HepG2 (cell line): ENCODE data around the gene LOXL3. TPM values are rescaled to one million over a fixed set of nuclear protein-coding genes. Genes with fewer than 3 reads are reported as not detected.

ENCODE experiments used
- ATAC-seq: fragments of 200-7000 bp; cut with Tn5 transposase; 3 replicates; pipeline ENCODE4 v1.9.1; 2020; ENCODE audit warnings: mild to moderate bottlenecking, moderate library complexity
- BruUV-seq: library from RNA; stranded (reverse); fragments of 400-500 nt; replicated peaks from 2 replicates; lab custom pipeline; 2021; lab: Mats Ljungman, UMichigan
- CTCF ChIA-PET: fragments of 300-600 bp; formaldehyde crosslinking; extraction: SDS; loops from one replicate; lab custom pipeline; 2021; ENCODE audit warnings: low total read pairs, inconsistent platforms, low intra/inter-chr PET ratio; lab: Yijun Ruan, JAX
- POLR2A ChIA-PET: fragments of 350-600 bp; sonication (Branson Sonifier 250); formaldehyde crosslinking; loops from one replicate; lab custom pipeline; 2020; ENCODE audit warnings: antibody characterized with exemption, inconsistent platforms; lab: Yijun Ruan, JAX
- DNase-seq: peaks from one replicate; pipeline ENCODE4 v3.0.0-alpha.2; 2015; ENCODE audit warnings: low spot score
- FAIRE-seq: peaks from 3 replicates; lab custom pipeline; 2011; peaks lifted over from hg19 to GRCh38; lab: Jason Lieb, UNC
- H2AFZ ChIP-seq: one replicate; pipeline ENCODE4 v1.6.1; 2011; ENCODE audit warnings: low read length, inconsistent platforms
- H3K27ac ChIP-seq: fragments of 300-600 bp; 3 replicates; pipeline ENCODE4 v1.8.0; 2011; ENCODE audit warnings: mixed run types, mild to moderate bottlenecking, mixed read lengths, low read length, inconsistent platforms; ENCODE audit not compliant: insufficient read depth; ENCODE audit errors: extremely low read length
- H3K27me3 ChIP-seq, 2 experiments: fragments of 200-600 bp in 1 of 2; 2 replicates in 1 of 2; 3 replicates in 1 of 2; pipeline versions ENCODE4 v1.6.0 to v1.8.0; 2011; ENCODE audit warnings: low read length in 2 of 2, mild to moderate bottlenecking in 2 of 2, moderate library complexity in 2 of 2, inconsistent platforms in 1 of 2; ENCODE audit not compliant: insufficient read depth in 2 of 2, control insufficient read depth in 1 of 2
- H3K36me3 ChIP-seq, 2 experiments: fragments of 200-600 bp in 1 of 2; replicated peaks in 1 of 2; 2 replicates in 1 of 2; 3 replicates in 1 of 2; pipeline versions ENCODE4 v1.5.1 to v1.8.0; 2011; ENCODE audit warnings: low read length in 2 of 2, inconsistent platforms in 1 of 2; ENCODE audit not compliant: insufficient read depth in 2 of 2, control insufficient read depth in 1 of 2
- H3K4me1 ChIP-seq: 2 replicates; pipeline ENCODE4 v1.5.1; 2012; ENCODE audit warnings: low read length, inconsistent platforms; ENCODE audit not compliant: insufficient read depth
- H3K4me2 ChIP-seq: 2 replicates; pipeline ENCODE4 v1.6.0; 2011; ENCODE audit warnings: low read depth, low read length, inconsistent platforms
- H3K4me3 ChIP-seq, 3 experiments: fragments of 200-600 bp in 1 of 3; sonication (generic), shearing (Covaris generic) in 1 of 3; replicated peaks in 1 of 3; 2 replicates each; pipeline ENCODE4 v1.5.1; 2011 to 2016; ENCODE audit warnings: low read length in 3 of 3, inconsistent platforms in 2 of 3, low read depth in 2 of 3, mild to moderate bottlenecking in 2 of 3, control low read depth in 1 of 3, mixed read lengths in 1 of 3; ENCODE audit not compliant: insufficient read depth in 1 of 3
- H3K79me2 ChIP-seq: one replicate; pipeline ENCODE4 v1.6.1; 2011; ENCODE audit warnings: low read length, inconsistent platforms; ENCODE audit not compliant: insufficient read depth
- H3K9ac ChIP-seq: 2 replicates; pipeline ENCODE4 v1.6.0; 2011; ENCODE audit warnings: mild to moderate bottlenecking, low read depth, low read length, inconsistent platforms; ENCODE audit not compliant: insufficient read depth
- H3K9me3 ChIP-seq: 2 replicates; pipeline ENCODE4 v1.5.1; 2012; ENCODE audit warnings: mild to moderate bottlenecking, low read length
- H4K20me1 ChIP-seq: 2 replicates; pipeline ENCODE4 v1.6.0; 2011; ENCODE audit warnings: inconsistent platforms, mild to moderate bottlenecking, low read length, moderate library complexity; ENCODE audit not compliant: insufficient read depth
- CCAR2 ChIP-seq: fragments of 200-400 bp; formaldehyde crosslinking; optimal IDR thresholded peaks from 2 replicates; pipeline ENCODE3; 2018; ENCODE audit warnings: low read depth, mild to moderate bottlenecking, low read length, moderate library complexity
- CHD4 ChIP-seq: fragments of 200-600 bp; sonication (generic); IDR thresholded peaks from 2 replicates; pipeline ENCODE4 v1.7.0; 2017; ENCODE audit warnings: mild to moderate bottlenecking, low read length, borderline replicate concordance
- NRL ChIP-seq: sonication (generic); formaldehyde crosslinking; IDR thresholded peaks from 2 replicates; pipeline ENCODE4 v1.5.0; 2020; ENCODE audit warnings: missing genetic modification reagents, mild to moderate bottlenecking, moderate library complexity, borderline replicate concordance
- PAX8 ChIP-seq: sonication (generic); formaldehyde crosslinking; IDR thresholded peaks from 2 replicates; pipeline ENCODE4 v1.8.0; 2022; ENCODE audit warnings: mild to moderate bottlenecking, missing genetic modification reagents, borderline replicate concordance
- RXRB ChIP-seq: IDR thresholded peaks from 2 replicates; pipeline ENCODE4 v1.6.1; 2016; ENCODE audit warnings: borderline replicate concordance, missing genetic modification reagents, missing compliant biosample characterization
- SIN3B ChIP-seq: fragments of 150-350 bp; IDR thresholded peaks from 2 replicates; pipeline ENCODE4 v1.6.1; 2014; ENCODE audit warnings: low read length
- SRSF4 ChIP-seq: fragments of 200-400 bp; formaldehyde crosslinking; IDR thresholded peaks from one replicate; pipeline ENCODE4 v1.6.1; 2018; ENCODE audit warnings: mild to moderate bottlenecking, low read depth, low read length, moderate library complexity; ENCODE audit not compliant: poor library complexity, severe bottlenecking
- TBP ChIP-seq: sonication (generic); formaldehyde crosslinking; IDR thresholded peaks from 2 replicates; pipeline ENCODE4 v1.5.0; 2020; ENCODE audit warnings: missing genetic modification reagents
- YEATS4 ChIP-seq: sonication (generic); formaldehyde crosslinking; IDR thresholded peaks from 2 replicates; pipeline ENCODE4 v1.4.0; 2020; ENCODE audit warnings: missing genetic modification reagents, borderline replicate concordance
- YY1 ChIP-seq: IDR thresholded peaks from 2 replicates; pipeline ENCODE4 v1.6.1; 2011; ENCODE audit warnings: low read length, low read depth, moderate library complexity, mild to moderate bottlenecking; ENCODE audit not compliant: insufficient read depth, insufficient replicate concordance
- ZFX ChIP-seq: sonication (generic); formaldehyde crosslinking; IDR thresholded peaks from 2 replicates; pipeline ENCODE4 v1.4.0; 2020; ENCODE audit warnings: mild to moderate bottlenecking, low read depth, missing genetic modification reagents, moderate library complexity
- ZNF292 ChIP-seq: sonication (generic); formaldehyde crosslinking; IDR thresholded peaks from 2 replicates; pipeline ENCODE4 v1.8.1; 2022; ENCODE audit warnings: mild to moderate bottlenecking, low read depth, missing genetic modification reagents, borderline replicate concordance
- ZNF296 ChIP-seq: sonication (generic); formaldehyde crosslinking; conservative IDR thresholded peaks from 2 replicates; pipeline ENCODE4 v1.5.0; 2020; ENCODE audit warnings: mild to moderate bottlenecking, missing genetic modification reagents
- ZNF563 ChIP-seq: sonication (generic); formaldehyde crosslinking; IDR thresholded peaks from 2 replicates; pipeline ENCODE4 v1.8.0; 2022; ENCODE audit warnings: mild to moderate bottlenecking, moderate library complexity, missing genetic modification reagents
- WGBS: methylation state at CpG from one replicate; pipeline ENCODE4 v1.1.6; 2017; ENCODE audit warnings: low lambda C conversion rate; 5-methylcytosine and 5-hydroxymethylcytosine counted together
- in situ Hi-C: cut with HindIII; loops from 2 replicates; pipeline ENCODE4 v1.10.0; 2017; ENCODE audit warnings: low pct_unique_long_range_greater_than_20kb; ENCODE audit not compliant: extremely low pct_ligation_motif_present
- intact Hi-C: fragments of 100-400 bp; cut with micrococcal nuclease; formaldehyde crosslinking; loops from one replicate; pipeline ENCODE4 v1.10.0; 2022; ENCODE audit not compliant: unreplicated experiment
- polyA plus RNA-seq, 8 experiments: library from polyadenylated mRNA; depleted of rRNA in 3 of 8; stranded (reverse) in 7 of 8; unstranded in 1 of 8; fragments of >200 nt; fragmentation: Illumina TruSeq in 4 of 8; extraction: Trizol in 4 of 8; gene quantifications; 2 replicates each; pipeline versions ENCODE4 v1.2.1 to v1.2.3, GENCODE V29; 2011 to 2016; ENCODE audit warnings: low read depth in 4 of 8, missing spikeins in 1 of 8, mixed read lengths in 1 of 8; ENCODE audit not compliant: insufficient read depth in 1 of 8
- total RNA-seq, 5 experiments: library from RNA; depleted of rRNA; stranded (reverse); fragments of >200 nt; fragmentation: Illumina TruSeq; extraction: Trizol; gene quantifications; 2 replicates each; pipeline ENCODE4 v1.2.3, GENCODE V29; 2016; ENCODE audit warnings: low read depth in 1 of 5
- TF ChIP-seq, protein P1 (sequence below), 2 experiments: IDR thresholded peaks; 2 replicates each; pipeline ENCODE4 v1.6.1; 2011 to 2012; ENCODE audit warnings: low read length in 2 of 2, borderline replicate concordance in 1 of 2, low read depth in 1 of 2, mild to moderate bottlenecking in 1 of 2, moderate library complexity in 1 of 2
- TF ChIP-seq, protein P2 (sequence below): IDR thresholded peaks from 2 replicates; pipeline ENCODE4 v1.6.1; 2016; ENCODE audit warnings: mild to moderate bottlenecking, missing biosample characterization, missing genetic modification reagents

The LOXL3 gene
- total and polyA plus RNA-seq, 2 of the 13 experiments (the other 11 are each of a cell fraction or from before 2014, with no cell fraction given): 0.55 to 6.5 TPM

DNA sequence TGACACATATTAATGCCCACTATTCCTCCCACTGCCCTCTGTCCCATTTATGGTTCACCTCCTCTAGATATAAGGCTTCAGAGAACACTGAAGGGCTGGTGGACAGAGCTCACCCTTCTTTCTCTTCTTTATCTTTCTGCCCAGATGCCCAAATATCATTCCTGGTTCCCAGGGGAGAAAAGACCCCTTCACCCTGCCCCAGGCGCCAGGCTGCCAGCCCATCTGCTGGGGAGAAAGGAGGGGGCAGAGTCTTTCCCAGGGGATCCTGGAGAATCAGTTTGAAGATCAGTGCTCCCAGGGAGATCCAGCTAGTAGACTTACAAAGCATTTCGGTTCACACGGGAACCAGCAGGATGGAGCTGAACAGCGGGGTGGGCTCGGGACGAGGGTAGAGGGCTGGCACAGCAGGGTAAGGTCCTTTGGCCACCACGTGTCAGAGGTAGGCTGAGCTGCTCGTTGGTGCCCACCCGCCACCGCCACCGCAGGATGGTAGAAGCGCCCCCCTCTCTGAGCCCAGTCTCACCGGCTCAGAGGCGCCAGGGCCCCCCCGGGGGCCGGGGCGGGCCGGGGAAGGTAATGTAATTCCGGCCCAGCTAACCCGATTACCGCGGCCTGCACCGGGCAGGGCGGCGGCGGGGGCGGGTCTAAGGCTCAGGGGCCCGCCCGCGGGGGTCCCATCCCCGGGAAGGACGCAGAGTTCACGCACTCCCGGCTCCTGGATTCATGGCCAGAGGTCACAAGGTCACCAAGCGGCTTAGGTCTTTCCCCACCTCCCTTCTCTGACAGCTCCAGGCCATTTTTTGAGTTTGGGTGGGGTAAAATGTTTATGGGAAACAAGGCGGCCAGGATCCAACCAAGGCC, 40.8 kb downstream of the LOXL3 start:
- ChIA-PET POLR2A (interaction anchor here (1.0 to 2.4 kb wide), 6 partner anchors 9 to 31 kb away, joined by 3 to 31 read pairs (median 12); partner anchors contain the start of genes AUP1, CCDC142, DQX1 and HTRA2), CTCF (no interaction called here)
- Histone ChIP-seq H3K79me2 (no peaks in the 10 kb centered on the region), H3K4me2 (peak overlapping the region; percentile 75), H3K4me1 (peaks cover 54% of the 10 kb centered on the region), H3K36me3 (peaks cover 0 to 3% of the 10 kb centered on the region in 2 experiments; a peak in 3 of 5 replicates), H3K27me3 (no peaks in the 10 kb centered on the region), H3K27ac (peak overlapping the region; percentile 36), H3K4me3 (peak overlapping the region; percentile 43 to 63 (median 62)), H4K20me1 (no peaks in the 10 kb centered on the region), H2AFZ (no peak overlapping the region), H3K9ac (peak overlapping the region; percentile 68), H3K9me3 (no peaks in the 10 kb centered on the region)
- no TSS peak for BruUV-seq
- DNase-seq: peak; percentile 51
- 6% methylated on average over 13 of the region's 36 CpGs for WGBS
- FAIRE-seq: no peak
- intact Hi-C loops: no loop called here
- peak; percentile 52 for ATAC-seq
- in situ Hi-C loops: no loop called here
- TF ChIP-seq, protein P1, sequence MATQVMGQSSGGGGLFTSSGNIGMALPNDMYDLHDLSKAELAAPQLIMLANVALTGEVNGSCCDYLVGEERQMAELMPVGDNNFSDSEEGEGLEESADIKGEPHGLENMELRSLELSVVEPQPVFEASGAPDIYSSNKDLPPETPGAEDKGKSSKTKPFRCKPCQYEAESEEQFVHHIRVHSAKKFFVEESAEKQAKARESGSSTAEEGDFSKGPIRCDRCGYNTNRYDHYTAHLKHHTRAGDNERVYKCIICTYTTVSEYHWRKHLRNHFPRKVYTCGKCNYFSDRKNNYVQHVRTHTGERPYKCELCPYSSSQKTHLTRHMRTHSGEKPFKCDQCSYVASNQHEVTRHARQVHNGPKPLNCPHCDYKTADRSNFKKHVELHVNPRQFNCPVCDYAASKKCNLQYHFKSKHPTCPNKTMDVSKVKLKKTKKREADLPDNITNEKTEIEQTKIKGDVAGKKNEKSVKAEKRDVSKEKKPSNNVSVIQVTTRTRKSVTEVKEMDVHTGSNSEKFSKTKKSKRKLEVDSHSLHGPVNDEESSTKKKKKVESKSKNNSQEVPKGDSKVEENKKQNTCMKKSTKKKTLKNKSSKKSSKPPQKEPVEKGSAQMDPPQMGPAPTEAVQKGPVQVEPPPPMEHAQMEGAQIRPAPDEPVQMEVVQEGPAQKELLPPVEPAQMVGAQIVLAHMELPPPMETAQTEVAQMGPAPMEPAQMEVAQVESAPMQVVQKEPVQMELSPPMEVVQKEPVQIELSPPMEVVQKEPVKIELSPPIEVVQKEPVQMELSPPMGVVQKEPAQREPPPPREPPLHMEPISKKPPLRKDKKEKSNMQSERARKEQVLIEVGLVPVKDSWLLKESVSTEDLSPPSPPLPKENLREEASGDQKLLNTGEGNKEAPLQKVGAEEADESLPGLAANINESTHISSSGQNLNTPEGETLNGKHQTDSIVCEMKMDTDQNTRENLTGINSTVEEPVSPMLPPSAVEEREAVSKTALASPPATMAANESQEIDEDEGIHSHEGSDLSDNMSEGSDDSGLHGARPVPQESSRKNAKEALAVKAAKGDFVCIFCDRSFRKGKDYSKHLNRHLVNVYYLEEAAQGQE (IDR thresholded peaks at IDR 0.05; ENCODE audit: borderline replicate concordance in 1 of 2, low read depth in 1 of 2, low read length in 2 of 2): no peak
- no peak; the same call in 1 of the 2 replicates for TF ChIP-seq CHD4
- TF ChIP-seq YEATS4 (CRISPR knock-in tag): no peak
- no peak for TF ChIP-seq SIN3B
- TF ChIP-seq RXRB: no peak
- TF ChIP-seq TBP: no peak
- TF ChIP-seq, protein P2, sequence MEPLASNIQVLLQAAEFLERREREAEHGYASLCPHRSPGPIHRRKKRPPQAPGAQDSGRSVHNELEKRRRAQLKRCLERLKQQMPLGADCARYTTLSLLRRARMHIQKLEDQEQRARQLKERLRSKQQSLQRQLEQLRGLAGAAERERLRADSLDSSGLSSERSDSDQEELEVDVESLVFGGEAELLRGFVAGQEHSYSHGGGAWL: peak; percentile 32; the same call in 1 of the 2 replicates
- TF ChIP-seq PAX8 (CRISPR knock-in tag): no peak
- TF ChIP-seq NRL (CRISPR knock-in tag): peak; percentile 52; the same call in 1 of the 2 replicates
- peak; percentile 66; the same call in 1 of the 2 replicates for TF ChIP-seq ZFX (CRISPR knock-in tag)
- peak; percentile 36 for TF ChIP-seq YY1
- TF ChIP-seq ZNF296 (CRISPR knock-in tag): no peak
- no peak for TF ChIP-seq SRSF4
- no peak for TF ChIP-seq CCAR2
- no peak; the same call in 1 of the 2 replicates for TF ChIP-seq ZNF563
- TF ChIP-seq ZNF292: no peak
